GM18507 (cell line): Measurements from ENCODE around the gene RBL2.
"Not testable (repeated sequence)": the region's sequence is repeated elsewhere in the genome, so short reads cannot be mapped to it uniquely, and the experiment has no call there.

Source experiments
- DNase-seq: peaks from one replicate; pipeline ENCODE4 v3.0.0; 2011; ENCODE audit warnings: low read depth; ENCODE audit not compliant: insufficient read length; ENCODE audit errors: extremely low spot score
- FAIRE-seq: peaks from 2 replicates; lab custom pipeline; 2011; peaks lifted over from hg19 to GRCh38; lab: Jason Lieb, UNC

Gene RBL2, protein sequence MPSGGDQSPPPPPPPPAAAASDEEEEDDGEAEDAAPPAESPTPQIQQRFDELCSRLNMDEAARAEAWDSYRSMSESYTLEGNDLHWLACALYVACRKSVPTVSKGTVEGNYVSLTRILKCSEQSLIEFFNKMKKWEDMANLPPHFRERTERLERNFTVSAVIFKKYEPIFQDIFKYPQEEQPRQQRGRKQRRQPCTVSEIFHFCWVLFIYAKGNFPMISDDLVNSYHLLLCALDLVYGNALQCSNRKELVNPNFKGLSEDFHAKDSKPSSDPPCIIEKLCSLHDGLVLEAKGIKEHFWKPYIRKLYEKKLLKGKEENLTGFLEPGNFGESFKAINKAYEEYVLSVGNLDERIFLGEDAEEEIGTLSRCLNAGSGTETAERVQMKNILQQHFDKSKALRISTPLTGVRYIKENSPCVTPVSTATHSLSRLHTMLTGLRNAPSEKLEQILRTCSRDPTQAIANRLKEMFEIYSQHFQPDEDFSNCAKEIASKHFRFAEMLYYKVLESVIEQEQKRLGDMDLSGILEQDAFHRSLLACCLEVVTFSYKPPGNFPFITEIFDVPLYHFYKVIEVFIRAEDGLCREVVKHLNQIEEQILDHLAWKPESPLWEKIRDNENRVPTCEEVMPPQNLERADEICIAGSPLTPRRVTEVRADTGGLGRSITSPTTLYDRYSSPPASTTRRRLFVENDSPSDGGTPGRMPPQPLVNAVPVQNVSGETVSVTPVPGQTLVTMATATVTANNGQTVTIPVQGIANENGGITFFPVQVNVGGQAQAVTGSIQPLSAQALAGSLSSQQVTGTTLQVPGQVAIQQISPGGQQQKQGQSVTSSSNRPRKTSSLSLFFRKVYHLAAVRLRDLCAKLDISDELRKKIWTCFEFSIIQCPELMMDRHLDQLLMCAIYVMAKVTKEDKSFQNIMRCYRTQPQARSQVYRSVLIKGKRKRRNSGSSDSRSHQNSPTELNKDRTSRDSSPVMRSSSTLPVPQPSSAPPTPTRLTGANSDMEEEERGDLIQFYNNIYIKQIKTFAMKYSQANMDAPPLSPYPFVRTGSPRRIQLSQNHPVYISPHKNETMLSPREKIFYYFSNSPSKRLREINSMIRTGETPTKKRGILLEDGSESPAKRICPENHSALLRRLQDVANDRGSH

GRCh38 chr16:53434377-53435065 lies at the start of gene RBL2:
Gene RBL2 (plus strand): TSS chr16:53434471. CDS start chr16:53434557, 86 bp downstream.
- FAIRE-seq = peak; percentile 85
- DNase-seq = peak; percentile 79

GRCh38 chr16:53384610-53385009 lies 49.7 kb upstream of the RBL2 start:
- not testable (repeated sequence) for DNase-seq, FAIRE-seq

DNA sequence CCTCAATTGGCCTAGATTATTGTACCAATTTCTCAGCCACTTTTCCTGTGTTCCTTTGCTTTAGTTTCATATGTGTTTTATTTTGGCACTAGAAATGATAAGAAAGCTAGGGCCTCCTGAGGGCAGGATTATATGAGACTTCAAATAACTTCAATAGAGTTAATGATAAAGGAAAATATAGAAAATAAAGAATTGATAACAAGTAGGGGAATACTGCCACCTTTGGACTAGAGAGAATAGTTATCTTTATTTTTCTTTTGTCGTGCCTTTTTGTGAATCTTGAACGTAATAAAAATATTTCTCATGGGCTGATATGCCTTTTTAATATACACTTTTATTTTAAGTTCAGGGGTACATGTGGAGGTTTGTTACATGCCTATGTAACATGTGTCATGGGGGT lies 29.3 kb upstream of the RBL2 start:
- FAIRE-seq (no peak), DNase-seq (no peak)

GRCh38 chr16:53412549-53412948 lies 21.7 kb upstream of the RBL2 start:
- no peak for FAIRE-seq
- DNase-seq = no peak

DNA sequence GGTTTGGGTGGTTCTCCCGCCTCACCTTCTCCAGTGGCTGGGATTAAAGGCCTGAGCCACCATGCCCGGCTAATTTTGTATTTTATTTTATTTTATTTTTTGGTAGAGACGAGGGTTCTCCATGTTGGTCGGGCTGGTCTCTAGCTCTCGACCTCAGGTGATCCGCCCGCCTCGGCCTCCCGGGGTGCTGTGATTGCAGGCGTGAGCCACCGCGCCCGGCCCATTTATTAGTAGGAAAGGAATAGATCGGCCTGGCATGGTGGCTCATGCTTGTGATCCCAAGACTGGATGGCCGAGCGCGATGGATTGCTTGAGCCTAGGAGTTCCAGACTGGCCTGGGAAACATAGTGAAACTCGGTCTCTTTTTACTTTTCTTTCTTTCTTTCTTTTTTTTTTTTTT lies 20.4 kb upstream of the RBL2 start:
- no peak for DNase-seq
- no peak for FAIRE-seq

GRCh38 chr16:53414381-53414780 lies 19.9 kb upstream of the RBL2 start:
- FAIRE-seq (no peak), DNase-seq (no peak)

DNA sequence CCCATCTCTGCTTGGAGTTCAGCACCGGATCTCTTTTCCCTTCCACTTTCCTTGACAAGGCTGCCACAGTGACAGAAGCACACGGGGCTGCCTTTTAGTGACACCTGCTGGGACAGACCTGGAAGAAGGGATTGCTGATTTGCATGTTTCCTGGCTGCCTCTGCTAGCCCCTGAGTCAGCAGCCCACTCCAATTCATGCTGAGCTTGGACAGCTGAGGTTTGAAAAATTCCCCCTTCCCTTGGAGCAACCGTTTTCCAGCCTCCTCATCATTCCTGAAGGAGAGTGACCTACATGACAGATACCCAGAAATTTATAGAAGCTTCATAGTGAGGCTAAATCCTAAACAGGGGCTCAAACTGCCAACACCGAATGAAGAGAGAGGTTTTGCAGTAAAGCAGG lies 18.8 kb upstream of the RBL2 start:
- FAIRE-seq (no peak), DNase-seq (no peak)

DNA sequence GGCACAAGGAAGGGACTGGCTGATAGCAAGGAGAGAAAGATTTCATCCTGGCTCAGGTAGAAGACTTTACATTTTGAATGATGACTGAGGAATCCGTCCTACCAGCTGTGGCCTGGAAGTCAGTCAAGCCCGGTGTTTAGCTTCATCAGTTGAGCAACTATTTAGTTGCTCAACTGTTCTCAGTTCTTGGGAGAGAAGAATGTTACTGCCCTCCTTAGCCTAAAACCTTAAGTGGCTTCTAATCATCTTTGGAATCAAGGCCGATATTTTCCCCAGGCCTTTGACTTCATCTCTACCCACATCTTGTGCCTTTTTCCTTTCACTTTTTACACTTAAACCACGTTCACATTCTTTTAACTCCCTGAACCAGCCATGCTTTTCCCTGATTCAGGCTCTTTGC lies 17.3 kb upstream of the RBL2 start:
- FAIRE-seq (no peak), DNase-seq (no peak)

DNA sequence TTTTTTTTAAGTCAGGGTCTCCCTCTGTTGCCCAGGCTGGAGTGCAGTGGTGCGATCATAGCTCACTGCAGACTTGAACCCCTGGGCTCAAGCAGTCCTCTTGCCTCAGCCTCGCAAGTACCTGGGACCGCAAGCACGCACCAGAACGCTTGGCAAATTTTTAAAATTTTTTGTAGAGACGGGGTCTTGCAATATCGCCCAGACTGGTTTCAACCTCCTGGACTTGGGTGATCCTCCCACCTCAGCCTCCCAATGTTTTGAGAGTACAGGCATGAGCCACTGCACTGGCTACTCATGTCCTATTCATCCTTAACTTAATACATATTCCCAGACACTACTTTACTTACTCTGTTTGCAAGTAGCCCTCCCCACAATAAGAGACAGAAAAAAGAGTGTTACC lies 16.3 kb upstream of the RBL2 start:
- FAIRE-seq (no peak), DNase-seq (no peak)

DNA sequence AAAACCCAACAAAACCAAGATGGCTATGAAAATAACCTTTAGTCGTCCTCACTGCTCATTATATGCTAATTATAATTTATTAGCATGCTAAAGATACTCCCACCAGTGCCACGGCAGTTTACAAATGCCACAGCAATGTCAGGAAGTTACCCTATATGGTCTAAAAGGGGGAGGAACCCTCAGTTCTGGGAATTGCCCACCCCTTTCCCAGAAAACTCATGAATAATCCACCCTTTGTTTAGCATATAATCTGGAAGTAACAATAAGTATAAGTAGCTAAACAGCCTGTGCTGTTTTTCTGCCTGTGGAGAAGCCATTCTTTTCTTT lies 14.9 kb upstream of the RBL2 start:
- DNase-seq, FAIRE-seq: not testable (repeated sequence)

DNA sequence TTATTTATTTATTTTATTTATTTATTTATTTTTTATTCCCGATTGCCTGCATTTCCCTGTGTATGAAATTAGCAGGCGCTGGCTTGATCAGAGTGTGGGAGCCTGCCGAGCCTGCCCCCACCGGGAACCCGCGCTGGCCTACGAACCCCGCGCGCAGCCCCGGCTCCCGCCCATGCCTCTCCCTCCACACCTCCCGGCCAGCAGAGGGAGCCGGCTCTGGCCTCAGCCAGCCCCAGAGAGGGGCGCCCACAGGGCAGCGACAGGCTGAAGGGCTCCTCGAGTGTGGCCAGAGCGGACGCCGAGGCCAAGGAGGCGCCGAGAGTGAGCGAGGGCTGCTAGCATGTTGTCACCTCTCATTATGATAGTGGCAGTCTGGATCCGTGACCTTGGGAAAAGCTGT lies 13.0 kb upstream of the RBL2 start:
- DNase-seq (no peak), FAIRE-seq (no peak)

GRCh38 chr16:53423968-53424367 lies 10.3 kb upstream of the RBL2 start:
- FAIRE-seq, DNase-seq: not testable (repeated sequence)

GRCh38 chr16:53428681-53429080 lies 5.6 kb upstream of the RBL2 start:
- FAIRE-seq = no peak

GRCh38 chr16:53429221-53429943 lies 4.9 kb upstream of the RBL2 start:
- FAIRE-seq (no peak), DNase-seq (no peak)

More at GRCh38 chr16:53428681-53429080, 5.6 kb upstream of the RBL2 start:
- DNase-seq = no peak

GRCh38 chr16:53430363-53430762 lies 3.9 kb upstream of the RBL2 start:
- DNase-seq = no peak
- no peak for FAIRE-seq

GRCh38 chr16:53433509-53433908 lies 762 bp upstream of the RBL2 start:
- no peak for DNase-seq
- no peak for FAIRE-seq

GRCh38 chr16:53433930-53434376 lies 318 bp upstream of the RBL2 start:
- no peak for FAIRE-seq

DNA sequence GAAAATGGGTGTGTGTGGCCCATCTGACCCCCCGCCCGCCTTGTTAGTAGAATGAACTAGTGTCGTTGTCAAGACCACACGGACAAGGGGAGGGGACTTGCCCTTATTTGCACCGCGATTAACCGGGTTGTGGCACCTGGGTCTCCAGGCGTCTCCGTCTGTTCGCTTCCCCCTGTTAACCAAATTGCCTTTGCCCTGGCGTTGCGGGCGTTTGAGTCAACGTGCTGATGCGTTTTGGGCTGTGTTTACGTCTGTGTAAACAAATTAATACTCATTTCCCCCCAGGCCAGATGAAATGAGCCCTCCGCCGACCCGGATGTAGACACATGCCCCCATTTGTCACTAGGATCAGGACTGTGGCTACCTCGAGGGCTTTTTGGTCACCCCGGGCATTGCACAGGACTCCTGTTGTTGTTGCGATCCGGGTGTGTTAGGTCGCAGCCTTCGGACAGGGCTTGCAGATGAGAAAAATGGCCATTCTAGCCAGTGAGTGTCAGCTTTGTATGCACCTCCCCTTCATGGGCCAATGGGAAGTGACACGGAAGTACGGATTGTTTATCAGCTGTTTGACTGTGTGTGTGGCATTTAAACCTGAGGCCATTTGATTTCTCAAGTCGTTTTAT lies 906 bp downstream of the RBL2 start:
- DNase-seq (peak; percentile 59), FAIRE-seq (peak; percentile 97)

More at GRCh38 chr16:53433930-53434376, 318 bp upstream of the RBL2 start:
- DNase-seq = no peak
